ENCODE measurements around the gene CERT1.

DNA sequence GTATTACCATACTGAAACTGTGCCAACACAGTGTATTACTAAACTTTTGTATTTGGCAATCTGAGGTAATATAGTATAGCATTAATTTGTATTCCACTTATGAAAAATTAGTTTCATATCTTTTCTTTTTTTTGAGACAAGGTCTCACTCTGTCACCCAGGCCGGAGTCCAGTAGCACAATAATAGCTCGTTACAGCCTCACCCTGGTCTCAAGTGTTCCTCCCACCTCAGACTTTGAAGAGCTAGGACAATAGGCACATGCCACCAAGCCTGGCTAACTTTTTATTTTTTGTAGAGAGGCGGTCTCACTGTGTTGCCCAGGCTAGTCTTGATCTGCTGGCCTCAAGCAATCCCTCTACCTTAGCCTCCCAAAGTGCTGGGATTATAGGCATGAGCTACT, 36.4 kb upstream of the CERT1 start:
- TF ChIP-seq, protein P1, sequence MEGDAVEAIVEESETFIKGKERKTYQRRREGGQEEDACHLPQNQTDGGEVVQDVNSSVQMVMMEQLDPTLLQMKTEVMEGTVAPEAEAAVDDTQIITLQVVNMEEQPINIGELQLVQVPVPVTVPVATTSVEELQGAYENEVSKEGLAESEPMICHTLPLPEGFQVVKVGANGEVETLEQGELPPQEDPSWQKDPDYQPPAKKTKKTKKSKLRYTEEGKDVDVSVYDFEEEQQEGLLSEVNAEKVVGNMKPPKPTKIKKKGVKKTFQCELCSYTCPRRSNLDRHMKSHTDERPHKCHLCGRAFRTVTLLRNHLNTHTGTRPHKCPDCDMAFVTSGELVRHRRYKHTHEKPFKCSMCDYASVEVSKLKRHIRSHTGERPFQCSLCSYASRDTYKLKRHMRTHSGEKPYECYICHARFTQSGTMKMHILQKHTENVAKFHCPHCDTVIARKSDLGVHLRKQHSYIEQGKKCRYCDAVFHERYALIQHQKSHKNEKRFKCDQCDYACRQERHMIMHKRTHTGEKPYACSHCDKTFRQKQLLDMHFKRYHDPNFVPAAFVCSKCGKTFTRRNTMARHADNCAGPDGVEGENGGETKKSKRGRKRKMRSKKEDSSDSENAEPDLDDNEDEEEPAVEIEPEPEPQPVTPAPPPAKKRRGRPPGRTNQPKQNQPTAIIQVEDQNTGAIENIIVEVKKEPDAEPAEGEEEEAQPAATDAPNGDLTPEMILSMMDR (IDR thresholded peaks at IDR 0.05; ENCODE audit: low read length): no peak
- no peak for TF ChIP-seq EZH2 (IDR thresholded peaks at IDR 0.05; ENCODE audit: borderline replicate concordance, low read length)

Measured in OCI-LY1 (cell line).